ENCODE results near the gene CHML. TPM values are rescaled to one million over a fixed set of nuclear protein-coding genes. Genes with fewer than 3 reads are reported as not detected.
A peak's percentile ranks its signal among the peaks of the same experiment; 100 is the strongest.

Gene CHML
- total and polyA plus RNA-seq, 8 donors = 0.68 to 6.3 (median 3.2) TPM

DNA sequence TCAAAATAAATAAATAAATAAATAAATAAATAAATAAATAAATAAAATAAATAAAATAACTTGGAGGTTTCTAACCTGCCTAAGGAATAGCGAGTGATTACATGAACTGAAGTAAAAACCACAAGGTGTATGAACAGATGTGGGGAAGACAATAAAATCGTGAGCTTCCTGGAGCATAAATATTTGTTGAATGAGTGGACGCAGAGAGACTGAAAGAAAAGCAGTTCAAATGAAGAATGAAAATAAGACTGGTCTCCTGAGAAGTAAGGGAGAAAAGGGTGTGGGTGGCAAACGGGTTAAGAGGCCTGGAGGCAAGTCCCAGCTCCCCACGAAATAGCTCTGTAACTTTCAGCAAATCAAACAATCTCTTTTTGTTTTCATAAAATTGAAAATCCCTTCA lies 33.6 kb downstream of the CHML start:
- Histone ChIP-seq H3K9me3 (no peaks in the 10 kb centered on the region), H3K27me3 (no peaks in the 10 kb centered on the region), H3K36me3 (no peaks in the 10 kb centered on the region), H3K4me3 (no peak overlapping the region), H3K4me1 (peaks cover 9 to 16% (median 9%) of the 10 kb centered on the region in 3 donors), H3K27ac (no peak overlapping the region)
- WGBS, 2 donors = 69 to 78% methylated on average over 5 of the region's 5 CpGs
- FAIRE-seq = no peak
- TF ChIP-seq, protein P1, sequence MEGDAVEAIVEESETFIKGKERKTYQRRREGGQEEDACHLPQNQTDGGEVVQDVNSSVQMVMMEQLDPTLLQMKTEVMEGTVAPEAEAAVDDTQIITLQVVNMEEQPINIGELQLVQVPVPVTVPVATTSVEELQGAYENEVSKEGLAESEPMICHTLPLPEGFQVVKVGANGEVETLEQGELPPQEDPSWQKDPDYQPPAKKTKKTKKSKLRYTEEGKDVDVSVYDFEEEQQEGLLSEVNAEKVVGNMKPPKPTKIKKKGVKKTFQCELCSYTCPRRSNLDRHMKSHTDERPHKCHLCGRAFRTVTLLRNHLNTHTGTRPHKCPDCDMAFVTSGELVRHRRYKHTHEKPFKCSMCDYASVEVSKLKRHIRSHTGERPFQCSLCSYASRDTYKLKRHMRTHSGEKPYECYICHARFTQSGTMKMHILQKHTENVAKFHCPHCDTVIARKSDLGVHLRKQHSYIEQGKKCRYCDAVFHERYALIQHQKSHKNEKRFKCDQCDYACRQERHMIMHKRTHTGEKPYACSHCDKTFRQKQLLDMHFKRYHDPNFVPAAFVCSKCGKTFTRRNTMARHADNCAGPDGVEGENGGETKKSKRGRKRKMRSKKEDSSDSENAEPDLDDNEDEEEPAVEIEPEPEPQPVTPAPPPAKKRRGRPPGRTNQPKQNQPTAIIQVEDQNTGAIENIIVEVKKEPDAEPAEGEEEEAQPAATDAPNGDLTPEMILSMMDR (IDR thresholded peaks at IDR 0.05) = no peak
- intact Hi-C loops (cut with DNase I) = no loop called here
- no peak for DNase-seq
- no peak for ATAC-seq

DNA sequence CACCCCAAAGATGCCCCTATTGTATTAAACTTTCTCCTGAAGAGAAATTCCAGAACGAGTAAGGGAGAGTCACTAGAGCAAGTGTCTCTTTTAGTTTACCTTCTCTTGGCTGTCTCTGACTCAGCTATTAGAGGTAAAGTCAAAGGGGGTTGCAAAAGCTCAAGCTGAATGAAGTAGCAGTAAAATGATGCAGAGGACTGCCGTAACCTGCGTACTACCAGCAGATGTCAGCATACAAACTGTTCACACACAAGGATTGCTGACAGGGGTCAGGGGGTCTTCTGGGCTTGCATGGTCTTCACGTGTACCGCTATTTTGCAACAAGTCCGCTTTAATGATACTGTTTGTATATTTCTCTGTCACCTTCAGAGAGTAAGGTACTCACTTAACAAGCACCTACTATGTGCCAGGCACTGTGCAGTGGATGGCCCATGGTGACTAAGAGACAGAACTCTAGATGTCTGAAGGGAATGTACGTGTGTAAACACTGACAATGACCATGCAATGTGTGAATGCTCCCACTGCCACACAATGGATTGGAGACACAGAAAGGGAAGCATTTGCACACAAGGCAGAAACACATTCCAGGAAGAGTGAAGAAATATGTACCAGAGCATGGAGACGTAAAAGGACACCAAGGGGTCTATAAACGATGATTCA lies 34.9 kb downstream of the CHML start:
- intact Hi-C loops (cut with DNase I) = no loop called here
- FAIRE-seq (no peak), DNase-seq (no peak), ATAC-seq (no peak)
- no peaks in the 10 kb centered on the region for H3K36me3 ChIP-seq
- no peaks in the 10 kb centered on the region for H3K27me3 ChIP-seq
- no peaks in the 10 kb centered on the region for H3K9me3 ChIP-seq
- 62 to 71% methylated on average over 9 of the region's 9 CpGs for WGBS, 2 donors
- no peak overlapping the region for H3K27ac ChIP-seq
- TF ChIP-seq, protein P1 (IDR thresholded peaks at IDR 0.05) = no peak
- no peak overlapping the region for H3K4me3 ChIP-seq
- H3K4me1 ChIP-seq = peaks cover 0 to 3% (median 1%) of the 10 kb centered on the region in 3 donors

DNA sequence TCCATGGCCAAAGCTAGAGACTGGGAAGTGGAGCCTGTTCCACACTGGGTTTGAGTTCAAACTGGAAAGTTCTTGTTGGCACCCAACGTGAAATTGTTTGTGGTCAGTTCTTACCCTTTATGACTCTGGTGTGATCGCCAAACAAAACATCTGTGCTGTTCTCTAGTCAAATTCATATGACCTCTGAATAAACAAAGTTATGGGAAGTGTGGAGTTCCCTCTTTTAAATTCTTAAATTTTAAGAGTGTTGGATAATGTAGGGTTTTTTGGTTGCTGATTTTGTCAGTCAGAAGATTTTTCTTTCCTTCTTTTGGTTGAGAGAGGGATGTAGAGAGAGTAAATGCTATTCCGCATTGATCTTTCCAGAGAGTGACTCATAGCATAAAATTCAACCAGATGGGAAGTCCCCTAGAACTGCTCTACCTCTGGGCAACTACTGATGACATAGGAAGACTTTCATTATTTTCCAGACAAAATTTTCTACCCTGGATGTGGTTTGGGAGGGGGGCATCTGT lies 36.4 kb downstream of the CHML start:
- H3K27ac ChIP-seq = peak overlapping the region in 2 of 4 donors; percentile 35 to 58
- TF ChIP-seq, protein P1 (IDR thresholded peaks at IDR 0.05) = no peak
- intact Hi-C loops (cut with DNase I) = no loop called here
- 68 to 78% methylated on average over 3 of the region's 3 CpGs for WGBS, 2 donors
- H3K36me3 ChIP-seq = no peaks in the 10 kb centered on the region
- no peak for DNase-seq
- no peaks in the 10 kb centered on the region for H3K27me3 ChIP-seq
- H3K4me3 ChIP-seq = no peak overlapping the region
- H3K9me3 ChIP-seq = no peaks in the 10 kb centered on the region
- FAIRE-seq = no peak
- peak in 2 of 4 donors; percentile 81 to 87 for ATAC-seq
- H3K4me1 ChIP-seq = no peaks in the 10 kb centered on the region

DNA sequence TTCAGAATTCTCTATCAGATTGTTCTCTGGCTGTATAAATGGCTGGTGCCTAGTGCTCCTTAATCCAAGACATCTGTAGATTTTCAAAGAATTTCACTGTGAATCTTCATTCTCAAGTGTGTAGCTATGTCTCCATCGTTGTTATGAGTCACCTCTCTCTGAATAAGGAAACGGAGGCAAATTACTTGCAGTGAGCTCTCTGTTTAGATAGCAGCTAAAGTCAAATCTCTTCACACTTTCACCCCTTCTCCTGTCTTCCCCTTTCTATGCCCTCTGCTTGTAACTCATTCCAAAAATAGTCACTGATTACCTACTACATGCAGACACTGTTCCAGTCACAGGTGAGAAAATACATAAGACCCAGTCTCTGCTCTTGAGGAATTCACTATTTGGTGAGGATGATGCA lies 39.7 kb downstream of the CHML start:
- 61 to 72% methylated on average over 2 of the region's 2 CpGs for WGBS, 2 donors
- Histone ChIP-seq H3K36me3 (no peaks in the 10 kb centered on the region), H3K9me3 (no peaks in the 10 kb centered on the region), H3K27me3 (no peaks in the 10 kb centered on the region), H3K4me3 (no peak overlapping the region), H3K4me1 (no peaks in the 10 kb centered on the region), H3K27ac (no peak overlapping the region)
- no peak for ATAC-seq
- no peak for DNase-seq
- TF ChIP-seq, protein P1 (IDR thresholded peaks at IDR 0.05) = no peak
- FAIRE-seq = no peak
- intact Hi-C loops (cut with DNase I) = no loop called here

DNA sequence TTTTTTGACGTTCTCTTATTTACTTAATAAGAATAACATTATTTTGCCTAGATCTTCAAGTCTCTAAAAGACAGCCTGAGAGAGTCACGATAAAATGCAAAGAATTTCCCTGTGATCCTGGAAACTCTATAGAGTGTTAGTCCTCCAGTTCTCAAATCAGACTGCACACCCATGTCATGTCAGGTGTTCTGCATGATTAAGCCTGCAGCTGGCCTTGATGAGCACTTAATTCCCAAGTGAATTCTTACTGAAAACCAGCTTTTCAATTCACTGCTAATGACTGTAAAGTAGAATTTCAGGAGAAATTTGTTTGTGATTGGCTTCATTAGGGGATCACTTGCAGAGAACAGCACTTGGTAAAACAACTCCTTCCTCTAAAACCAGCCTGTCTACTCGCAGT lies 41.9 kb downstream of the CHML start:
- ATAC-seq (no peak), DNase-seq (no peak), FAIRE-seq (no peak)
- WGBS, 2 donors = 77 to 81% methylated on average over 3 of the region's 3 CpGs
- Histone ChIP-seq H3K36me3 (no peaks in the 10 kb centered on the region), H3K9me3 (no peaks in the 10 kb centered on the region), H3K27me3 (no peaks in the 10 kb centered on the region), H3K27ac (no peak overlapping the region), H3K4me3 (no peak overlapping the region), H3K4me1 (no peaks in the 10 kb centered on the region)
- TF ChIP-seq, protein P1 (IDR thresholded peaks at IDR 0.05) = no peak
- intact Hi-C loops (cut with DNase I) = no loop called here

All from pancreas (tissue), 10 donors.